Natural killer cell (primary cell): Measurements from ENCODE around the gene TM9SF3. TPM values are rescaled to one million over a fixed set of nuclear protein-coding genes. Genes with fewer than 3 reads are reported as not detected.

Experiments used
- ATAC-seq, 3 donors: fragments of 150-1000 bp in 2 of 3; fragments of 200-7000 bp in 1 of 3; cut with Tn5 transposase; 1 replicate in 1 of 3; 2 replicates in 2 of 3; pipeline ENCODE4 v1.10.0; 2021; ENCODE audit warnings: mild to moderate bottlenecking in 2 of 3, moderate library complexity in 2 of 3
- DNase-seq, 2 donors: peaks; one replicate each; pipeline versions ENCODE4 v3.0.0 to v3.0.0-alpha.2; 2013 to 2021; ENCODE audit warnings: mixed read lengths in 1 of 2
- H3K27ac ChIP-seq: one replicate; pipeline ENCODE4 v1.5.1; 2013; ENCODE audit warnings: mild to moderate bottlenecking, low read length
- H3K27me3 ChIP-seq: one replicate; pipeline ENCODE4 v1.6.1; 2013; ENCODE audit warnings: low read length; ENCODE audit not compliant: control insufficient read depth, insufficient read depth
- H3K36me3 ChIP-seq: one replicate; pipeline ENCODE4 v1.6.1; 2013; ENCODE audit warnings: low read length; ENCODE audit not compliant: control insufficient read depth, insufficient read depth
- H3K4me1 ChIP-seq: one replicate; pipeline ENCODE4 v1.6.1; 2013; ENCODE audit warnings: low read length; ENCODE audit not compliant: control insufficient read depth, insufficient read depth
- H3K4me3 ChIP-seq: one replicate; pipeline ENCODE4 v1.5.1; 2013; ENCODE audit warnings: low read length
- H3K9me3 ChIP-seq: one replicate; pipeline ENCODE4 v1.6.1; 2013; ENCODE audit warnings: low read length; ENCODE audit not compliant: control insufficient read depth, insufficient read depth
- H3K27ac Mint-ChIP-seq, 2 donors: one replicate each; pipeline ENCODE4 v1.8.0; 2022; ENCODE audit warnings: mild to moderate bottlenecking in 2 of 2, mixed read lengths in 2 of 2, moderate library complexity in 1 of 2
- H3K27me3 Mint-ChIP-seq, 2 donors: one replicate each; pipeline ENCODE4 v1.8.0; 2022; ENCODE audit warnings: low read depth in 2 of 2, mixed read lengths in 2 of 2
- H3K36me3 Mint-ChIP-seq: one replicate; pipeline ENCODE4 v1.8.0; 2022; ENCODE audit warnings: mixed read lengths
- H3K4me1 Mint-ChIP-seq, 2 donors: one replicate each; pipeline ENCODE4 v1.8.0; 2022; ENCODE audit warnings: mixed read lengths in 2 of 2
- H3K4me3 Mint-ChIP-seq: one replicate; pipeline ENCODE4 v1.8.0; 2022; ENCODE audit warnings: mild to moderate bottlenecking, moderate library complexity, mixed read lengths
- H3K9me3 Mint-ChIP-seq, 2 donors: one replicate each; pipeline ENCODE4 v1.8.0; 2022; ENCODE audit warnings: mixed read lengths in 2 of 2
- WGBS: methylation state at CpG from one replicate; pipeline ENCODE4 v1.1.7; 2013; ENCODE audit warnings: missing lambda C conversion rate; ENCODE audit not compliant: insufficient coverage; 5-methylcytosine and 5-hydroxymethylcytosine counted together
- intact Hi-C: fragments of 100-400 bp; cut with micrococcal nuclease; formaldehyde crosslinking; loops from one replicate; pipeline ENCODE4 v1.14.2; 2022
- total RNA-seq, 4 donors: library from RNA; stranded (reverse); fragments of 120-200 nt in 1 of 4; gene quantifications; one replicate each; pipeline versions ENCODE4 v1.2.3 to v1.2.4, GENCODE V29; 2013 to 2022
- TF ChIP-seq, protein P1 (sequence below): fragments of 200-600 bp; IDR thresholded peaks from one replicate; pipeline ENCODE4 v1.8.0; 2022; ENCODE audit warnings: antibody characterized with exemption

Gene TM9SF3
- total RNA-seq, 3 donors from 2014 or later (not counting 1 experiment from before 2014, with no cell fraction given) = 113 to 119 (median 117) TPM

- Histone ChIP-seq H3K36me3 (no peaks in the 10 kb centered on the region), H3K4me1 (no peaks in the 10 kb centered on the region), H3K27ac (no peak overlapping the region), H3K27me3 (no peaks in the 10 kb centered on the region), H3K9me3 (no peaks in the 10 kb centered on the region), H3K4me3 (no peak overlapping the region)
- Mint-ChIP-seq H3K4me3 (no peak overlapping the region), H3K4me1 (no peaks in the 10 kb centered on the region), H3K27ac (no peak overlapping the region), H3K36me3 (no peaks in the 10 kb centered on the region), H3K27me3 (peaks cover 17 to 40% of the 10 kb centered on the region in 2 donors), H3K9me3 (no peaks in the 10 kb centered on the region)
- WGBS = 85% methylated on average over 4 of the region's 4 CpGs
- no peak for ATAC-seq
- no peak for DNase-seq
- TF ChIP-seq, protein P1, sequence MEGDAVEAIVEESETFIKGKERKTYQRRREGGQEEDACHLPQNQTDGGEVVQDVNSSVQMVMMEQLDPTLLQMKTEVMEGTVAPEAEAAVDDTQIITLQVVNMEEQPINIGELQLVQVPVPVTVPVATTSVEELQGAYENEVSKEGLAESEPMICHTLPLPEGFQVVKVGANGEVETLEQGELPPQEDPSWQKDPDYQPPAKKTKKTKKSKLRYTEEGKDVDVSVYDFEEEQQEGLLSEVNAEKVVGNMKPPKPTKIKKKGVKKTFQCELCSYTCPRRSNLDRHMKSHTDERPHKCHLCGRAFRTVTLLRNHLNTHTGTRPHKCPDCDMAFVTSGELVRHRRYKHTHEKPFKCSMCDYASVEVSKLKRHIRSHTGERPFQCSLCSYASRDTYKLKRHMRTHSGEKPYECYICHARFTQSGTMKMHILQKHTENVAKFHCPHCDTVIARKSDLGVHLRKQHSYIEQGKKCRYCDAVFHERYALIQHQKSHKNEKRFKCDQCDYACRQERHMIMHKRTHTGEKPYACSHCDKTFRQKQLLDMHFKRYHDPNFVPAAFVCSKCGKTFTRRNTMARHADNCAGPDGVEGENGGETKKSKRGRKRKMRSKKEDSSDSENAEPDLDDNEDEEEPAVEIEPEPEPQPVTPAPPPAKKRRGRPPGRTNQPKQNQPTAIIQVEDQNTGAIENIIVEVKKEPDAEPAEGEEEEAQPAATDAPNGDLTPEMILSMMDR = no peak
- intact Hi-C loops = no loop called here
These were observed 84.8 kb downstream of the TM9SF3 start for GRCh38 chr10:96501985-96502384.

DNA sequence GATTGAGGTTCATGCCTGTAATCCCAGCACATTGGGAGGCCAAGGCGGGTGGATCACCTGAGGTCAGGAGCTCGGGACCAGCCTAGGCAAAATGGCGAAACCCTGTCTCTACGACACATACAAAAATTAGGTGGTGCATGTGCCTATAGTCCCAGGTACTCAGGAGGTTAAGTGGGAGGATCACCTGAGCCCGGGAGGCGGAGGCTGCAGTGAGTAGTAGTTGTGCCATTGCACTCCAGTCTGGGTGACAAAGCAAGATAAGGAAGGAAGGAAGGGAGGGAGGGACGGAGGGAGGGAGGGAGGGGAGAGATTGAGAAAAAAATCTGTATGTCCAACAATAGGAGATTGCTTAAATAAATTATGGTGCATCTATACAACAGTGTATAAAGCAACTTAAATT, 86.3 kb downstream of the TM9SF3 start:
- intact Hi-C loops = no loop called here
- ATAC-seq = no peak
- Mint-ChIP-seq H3K4me3 (no peak overlapping the region), H3K4me1 (no peaks in the 10 kb centered on the region), H3K36me3 (no peaks in the 10 kb centered on the region), H3K9me3 (no peaks in the 10 kb centered on the region), H3K27me3 (peaks cover 20 to 45% of the 10 kb centered on the region in 2 donors), H3K27ac (no peak overlapping the region)
- H3K27ac ChIP-seq = no peak overlapping the region
- no peaks in the 10 kb centered on the region for H3K9me3 ChIP-seq
- H3K4me3 ChIP-seq = no peak overlapping the region
- no peaks in the 10 kb centered on the region for H3K27me3 ChIP-seq
- no peaks in the 10 kb centered on the region for H3K36me3 ChIP-seq
- no peak for DNase-seq
- 73% methylated on average over 7 of the region's 7 CpGs for WGBS
- TF ChIP-seq, protein P1 = no peak
- no peaks in the 10 kb centered on the region for H3K4me1 ChIP-seq

DNA sequence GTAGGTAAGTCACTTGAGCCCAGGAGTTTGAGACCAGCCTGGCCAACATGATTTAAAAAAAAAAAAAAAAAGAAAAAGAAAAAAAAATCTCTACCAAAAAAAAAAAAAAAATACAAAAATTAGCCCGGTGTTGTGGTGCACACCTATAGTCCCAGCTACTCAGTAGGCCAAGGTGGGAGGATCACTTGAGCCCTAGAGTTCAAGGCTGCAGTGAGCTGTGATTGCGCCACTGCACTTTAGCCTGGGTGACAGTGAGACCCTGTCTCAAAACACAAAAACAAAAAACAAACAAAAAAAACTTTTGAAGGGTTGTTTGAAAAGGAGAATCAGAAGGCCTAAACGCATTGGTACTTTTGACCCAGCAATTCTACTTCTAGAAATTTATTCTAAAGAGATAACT, 86.8 kb downstream of the TM9SF3 start:
- DNase-seq (no peak), ATAC-seq (no peak)
- Histone ChIP-seq H3K9me3 (no peaks in the 10 kb centered on the region), H3K27ac (no peak overlapping the region), H3K27me3 (no peaks in the 10 kb centered on the region), H3K4me3 (no peak overlapping the region), H3K36me3 (no peaks in the 10 kb centered on the region), H3K4me1 (no peaks in the 10 kb centered on the region)
- Mint-ChIP-seq H3K4me3 (no peak overlapping the region), H3K27me3 (peaks cover 20 to 45% of the 10 kb centered on the region in 2 donors), H3K9me3 (no peaks in the 10 kb centered on the region), H3K4me1 (no peaks in the 10 kb centered on the region), H3K27ac (no peak overlapping the region), H3K36me3 (no peaks in the 10 kb centered on the region)
- intact Hi-C loops = no loop called here
- TF ChIP-seq, protein P1 = no peak
- WGBS = 90% methylated on average over 2 of the region's 3 CpGs

GRCh38 chr10:96497391-96497790, 89.4 kb downstream of the TM9SF3 start:
- TF ChIP-seq, protein P1 = no peak
- ATAC-seq = no peak
- no peaks in the 10 kb centered on the region for H3K4me1 ChIP-seq
- no peaks in the 10 kb centered on the region for H3K9me3 Mint-ChIP-seq
- DNase-seq = no peak
- H3K36me3 Mint-ChIP-seq = no peaks in the 10 kb centered on the region
- intact Hi-C loops = no loop called here
- H3K36me3 ChIP-seq = no peaks in the 10 kb centered on the region
- no peaks in the 10 kb centered on the region for H3K27me3 ChIP-seq
- no peak overlapping the region for H3K4me3 ChIP-seq
- no peak overlapping the region for H3K27ac ChIP-seq
- H3K27me3 Mint-ChIP-seq = peaks cover 23 to 48% of the 10 kb centered on the region in 2 donors
- H3K4me1 Mint-ChIP-seq = no peaks in the 10 kb centered on the region
- no peaks in the 10 kb centered on the region for H3K9me3 ChIP-seq
- H3K27ac Mint-ChIP-seq = no peak overlapping the region
- no peak overlapping the region for H3K4me3 Mint-ChIP-seq
- WGBS = 60% methylated on average over 5 of the region's 5 CpGs
